Limb (tissue), 2 donors: ENCODE data around the gene NPAS2.

ENCODE experiments used
- DNase-seq, 2 donors: peaks; one replicate each; pipeline ENCODE4 v3.0.0-alpha.2; 2016; ENCODE audit errors: extremely low spot score in 2 of 2

The NPAS2 gene

GRCh38 chr2:100940240-100940639 is 120.3 kb downstream of the NPAS2 start:
- DNase-seq, result no peak

DNA sequence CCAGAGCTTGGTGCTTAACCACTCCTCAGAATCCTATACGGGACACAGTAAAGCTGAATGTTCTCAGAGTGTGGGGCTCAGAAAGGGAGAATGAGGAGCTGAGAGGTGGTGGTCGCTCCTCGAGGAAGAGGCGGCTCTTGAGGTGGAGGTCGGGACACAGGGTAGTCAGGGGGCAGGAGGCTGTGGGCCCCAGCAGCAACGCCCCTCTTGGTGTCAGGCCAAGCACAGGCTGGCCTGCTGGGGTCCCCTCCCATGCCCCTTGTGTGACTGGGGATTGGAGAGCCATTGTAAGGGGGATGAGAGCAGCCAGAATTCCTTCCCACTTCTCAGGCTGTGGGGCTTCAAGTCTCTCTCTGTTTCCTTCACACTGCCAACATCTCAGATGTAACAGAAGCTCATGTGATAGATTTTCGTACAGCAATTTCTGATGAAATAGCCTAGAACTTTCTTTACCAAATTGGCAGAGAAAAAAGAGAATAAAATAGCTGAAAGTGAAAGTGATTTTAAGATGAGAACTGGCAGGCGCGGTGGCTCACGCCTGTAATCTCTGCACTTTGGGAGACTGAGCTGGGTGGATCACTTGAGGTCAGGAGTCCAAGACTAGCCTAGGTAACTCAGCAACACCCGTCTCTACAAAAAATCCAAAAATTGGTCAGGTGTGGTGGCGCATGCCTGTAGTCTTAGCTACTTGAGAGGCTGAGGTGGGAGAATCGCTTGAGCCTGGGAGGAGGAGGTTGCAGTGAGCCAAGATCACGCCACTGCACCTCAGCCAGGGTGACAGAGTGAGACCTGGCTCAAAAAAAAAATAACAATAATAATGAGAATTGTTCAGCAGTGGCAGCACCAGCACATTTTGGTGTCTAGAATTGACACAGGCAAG is 121.1 kb downstream of the NPAS2 start:
- DNase-seq, result peak in 1 of 2 donors; percentile 19

DNA sequence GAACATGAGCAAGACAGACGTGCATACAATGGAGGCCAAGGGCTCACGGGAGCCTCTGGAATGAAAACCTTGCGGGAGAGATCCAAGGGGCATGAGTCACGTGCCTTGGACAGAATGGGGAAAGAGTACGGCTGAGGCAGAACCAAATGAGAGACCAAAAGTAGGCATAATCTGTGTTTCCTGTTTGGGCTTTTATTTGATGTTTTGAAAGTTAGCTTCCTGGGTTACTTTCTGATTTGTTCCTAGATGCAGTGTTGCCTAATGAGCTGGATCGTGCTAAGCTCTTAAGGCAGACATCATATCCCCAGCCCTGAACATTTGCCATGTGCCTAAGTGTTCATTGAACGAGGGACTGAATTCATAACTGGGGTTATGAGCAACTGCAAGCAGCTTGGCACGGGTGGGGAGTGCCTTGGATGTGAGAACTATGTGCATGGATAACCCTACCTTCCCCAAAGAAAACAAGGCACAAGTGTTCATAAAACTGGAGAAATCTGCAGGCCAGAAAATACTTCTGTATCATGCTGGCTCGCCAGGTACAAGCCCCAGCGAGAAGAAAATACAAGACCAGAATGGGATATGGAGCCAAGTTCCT is 121.8 kb downstream of the NPAS2 start:
- DNase-seq, result no peak

DNA sequence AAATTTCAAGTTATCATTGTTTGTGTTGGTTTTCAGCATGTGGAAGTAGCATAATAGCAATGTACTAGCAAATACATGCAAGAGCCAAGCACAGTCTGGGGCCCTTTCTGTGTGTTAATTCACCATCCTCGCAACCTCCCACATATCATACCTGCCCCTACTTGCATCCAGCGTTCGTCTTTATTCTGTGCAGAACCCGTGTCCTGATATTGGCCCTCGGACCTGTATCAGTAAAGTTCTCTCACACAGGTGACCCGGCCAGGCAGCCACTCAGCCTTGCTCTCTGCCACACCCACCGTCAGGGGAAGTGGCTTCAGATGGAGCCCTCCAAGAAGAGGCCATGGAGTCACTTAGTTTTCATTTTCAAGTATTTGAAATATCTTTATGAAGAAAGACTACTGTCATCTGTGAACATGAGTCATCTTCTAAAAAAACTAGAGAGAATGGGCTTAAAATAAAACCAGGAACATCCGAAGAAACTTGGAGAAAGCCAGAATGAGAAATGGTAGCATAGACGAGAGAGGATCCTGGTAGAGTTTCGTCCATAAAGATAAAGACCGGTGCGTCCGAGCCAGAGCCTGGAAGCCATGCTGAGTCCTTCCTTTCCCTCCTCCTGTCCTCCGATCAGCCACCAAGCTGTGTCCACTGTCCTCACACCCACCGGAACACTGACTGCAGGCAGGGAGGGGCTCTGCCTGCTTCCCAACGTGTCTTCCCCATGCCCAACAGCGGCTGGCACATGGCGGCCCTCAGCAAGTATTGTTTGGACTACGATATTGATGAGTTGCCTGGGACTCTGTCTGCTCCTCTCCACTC is 124.9 kb downstream of the NPAS2 start:
- no peak for DNase-seq

DNA sequence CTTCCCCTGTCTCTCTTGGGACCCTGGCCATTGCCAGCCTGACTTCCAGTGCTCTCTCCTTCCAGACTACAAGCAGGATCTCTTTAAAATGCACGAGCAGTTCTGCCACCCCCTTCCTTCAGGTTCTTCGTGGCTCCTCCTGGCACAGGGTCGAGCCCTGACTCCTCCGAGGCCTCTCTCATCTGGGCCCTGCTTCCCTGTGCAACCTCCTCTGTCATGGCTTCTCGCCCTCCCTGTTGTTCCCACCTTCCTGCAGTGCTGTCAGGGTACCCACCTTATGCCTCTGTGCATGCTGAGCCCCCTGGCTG is 125.4 kb downstream of the NPAS2 start:
- no peak for DNase-seq

- DNase-seq, result no peak
Observed at GRCh38 chr2:100945930-100946607, 126.1 kb downstream of the NPAS2 start.

DNA sequence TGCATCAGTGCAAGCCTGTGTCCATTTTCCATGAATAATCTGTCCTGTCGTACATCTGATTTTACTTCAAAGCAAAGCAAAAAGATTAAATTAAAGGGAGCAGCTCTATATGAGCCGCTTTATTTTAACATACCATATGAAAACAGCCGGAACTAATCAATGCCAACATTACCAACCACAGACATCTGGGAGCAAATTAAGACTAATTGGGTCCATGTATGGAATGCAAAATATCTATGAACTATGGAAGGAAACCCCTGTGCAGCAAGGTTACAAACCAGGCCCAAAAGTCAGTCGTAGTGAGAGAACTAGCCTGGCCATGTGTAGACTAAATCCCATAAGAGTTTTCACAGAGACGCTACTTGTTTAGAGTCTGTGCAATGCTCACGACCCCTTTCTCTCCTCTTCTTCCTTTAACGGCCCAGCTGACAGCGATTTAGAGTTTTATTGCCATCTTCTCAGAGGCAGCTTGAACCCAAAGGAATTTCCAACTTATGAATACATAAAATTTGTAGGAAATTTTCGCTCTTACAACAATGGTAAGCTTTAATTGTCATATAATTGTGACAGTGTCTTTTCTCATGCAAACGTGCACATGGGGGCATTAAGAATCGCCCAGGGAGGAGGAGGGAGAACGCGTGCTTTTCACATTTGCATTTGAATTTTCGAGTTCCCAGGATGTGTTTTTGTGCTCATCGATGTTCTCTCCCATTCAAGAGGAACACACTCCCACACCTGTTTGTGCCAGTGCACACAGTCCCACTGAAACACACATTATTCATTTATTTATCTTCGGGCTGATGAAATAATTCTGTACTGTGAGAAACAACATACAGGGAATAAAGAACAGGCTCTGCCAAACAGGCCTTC is 129.2 kb downstream of the NPAS2 start:
- no peak for DNase-seq

- DNase-seq, result no peak
Observed at GRCh38 chr2:100952512-100952911, 132.6 kb downstream of the NPAS2 start.

DNA sequence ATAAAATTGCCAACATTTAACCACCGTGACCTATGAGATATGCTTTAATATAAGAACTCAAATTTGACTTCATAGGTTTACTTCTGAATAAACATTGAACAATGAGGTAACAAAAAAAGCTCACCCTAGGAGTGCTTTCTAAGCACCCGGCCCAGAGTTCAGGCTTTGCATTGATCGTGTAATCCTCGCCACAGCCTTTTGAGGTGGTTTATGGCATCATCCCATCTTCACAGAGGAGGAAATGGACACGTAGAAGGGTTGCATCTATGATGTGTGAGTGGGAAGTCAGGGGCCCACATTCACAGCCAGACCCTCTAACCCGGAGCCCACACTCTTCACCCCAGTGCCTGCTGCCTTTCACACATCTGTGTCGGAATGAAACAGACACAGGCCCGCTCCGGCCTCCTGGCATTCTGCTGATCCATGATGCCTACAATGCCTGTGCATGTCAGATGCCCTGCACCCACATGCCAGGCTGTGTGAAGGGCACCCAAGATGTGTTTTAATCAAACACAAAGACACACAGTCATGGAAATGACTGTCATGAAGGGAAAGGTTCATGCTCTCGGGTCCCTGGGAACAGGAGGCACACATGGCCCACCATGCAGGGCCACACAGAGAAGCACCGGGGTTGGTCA is 133.6 kb downstream of the NPAS2 start:
- no peak for DNase-seq

GRCh38 chr2:100954044-100954420 is 134.1 kb downstream of the NPAS2 start:
- DNase-seq, result no peak

GRCh38 chr2:100955226-100955625 is 135.3 kb downstream of the NPAS2 start:
- DNase-seq, result no peak

DNA sequence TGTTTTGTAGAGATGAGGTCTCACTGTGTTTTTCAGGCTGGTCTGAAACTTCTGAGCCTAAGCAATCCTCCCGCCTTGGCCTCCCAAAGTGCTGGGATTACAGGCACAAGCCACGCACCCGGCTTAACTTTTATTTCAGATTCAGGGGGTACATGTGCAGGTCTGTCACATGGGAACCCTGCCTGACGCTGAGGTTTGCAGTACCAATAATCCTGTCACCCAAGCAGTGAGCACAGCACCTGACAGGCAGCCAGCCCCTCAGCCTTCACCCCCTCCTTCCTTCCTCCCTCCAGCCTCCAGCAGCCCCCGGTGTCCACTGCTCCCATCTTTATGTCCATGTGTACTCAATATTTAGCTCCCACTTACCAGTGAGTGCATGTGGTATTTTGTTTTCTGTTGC is 136.1 kb downstream of the NPAS2 start:
- no peak for DNase-seq

GRCh38 chr2:100957996-100958653 is 138.2 kb downstream of the NPAS2 start:
- DNase-seq, result peak in 1 of 2 donors; percentile 61

- no peak for DNase-seq
Observed at GRCh38 chr2:100959225-100959880, 139.4 kb downstream of the NPAS2 start.

- no peak for DNase-seq
Observed at GRCh38 chr2:100960688-100961087, 140.7 kb downstream of the NPAS2 start.

DNA sequence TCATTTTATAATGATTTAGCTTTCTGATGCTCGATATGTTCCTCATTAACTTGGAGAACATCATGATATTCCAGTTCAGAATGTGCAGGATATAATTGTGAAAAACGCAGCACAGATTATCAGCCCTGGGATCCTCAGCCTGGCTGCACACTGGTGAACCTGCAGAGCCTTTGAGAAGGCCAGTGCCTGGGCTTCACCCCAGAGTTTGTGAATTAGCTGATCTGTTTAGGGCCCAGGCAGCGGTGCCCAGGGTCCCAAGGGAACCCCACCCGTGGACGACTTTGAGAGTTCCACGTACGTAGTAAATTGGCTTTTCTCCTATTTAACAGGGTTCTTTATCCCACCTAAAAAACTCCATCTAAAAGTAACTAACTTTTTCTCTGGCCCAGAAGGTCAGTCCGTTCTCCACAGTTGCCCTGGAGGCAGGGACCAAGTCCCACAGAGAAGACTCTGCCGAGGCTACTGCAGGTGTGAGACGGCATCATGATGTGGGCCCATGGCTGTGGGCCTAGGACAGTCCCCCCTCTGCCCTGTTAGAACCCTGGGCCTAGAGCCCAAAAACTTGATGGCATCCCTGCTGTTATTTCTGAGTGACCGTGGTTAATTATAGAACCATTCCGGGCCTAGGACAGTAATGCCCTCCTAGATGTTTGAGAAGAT is 142.6 kb downstream of the NPAS2 start:
- DNase-seq, result no peak

DNA sequence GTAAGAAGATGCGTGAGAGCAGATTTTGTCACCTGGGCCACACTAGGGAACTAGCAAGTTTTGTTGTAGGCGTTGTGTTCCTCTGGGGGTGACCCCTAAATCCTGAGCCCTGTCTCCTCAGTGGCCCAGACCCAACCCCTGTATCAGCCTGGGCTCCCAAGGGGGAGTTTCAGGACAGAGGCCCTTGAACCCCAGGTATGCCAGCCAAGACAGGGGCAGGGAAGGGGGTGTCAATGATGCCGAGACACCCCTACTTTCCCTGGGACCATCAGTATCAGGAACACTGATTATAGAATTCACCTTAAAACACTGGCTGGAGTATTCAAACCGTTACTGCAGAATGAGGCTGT is 143.1 kb downstream of the NPAS2 start:
- no peak for DNase-seq

DNA sequence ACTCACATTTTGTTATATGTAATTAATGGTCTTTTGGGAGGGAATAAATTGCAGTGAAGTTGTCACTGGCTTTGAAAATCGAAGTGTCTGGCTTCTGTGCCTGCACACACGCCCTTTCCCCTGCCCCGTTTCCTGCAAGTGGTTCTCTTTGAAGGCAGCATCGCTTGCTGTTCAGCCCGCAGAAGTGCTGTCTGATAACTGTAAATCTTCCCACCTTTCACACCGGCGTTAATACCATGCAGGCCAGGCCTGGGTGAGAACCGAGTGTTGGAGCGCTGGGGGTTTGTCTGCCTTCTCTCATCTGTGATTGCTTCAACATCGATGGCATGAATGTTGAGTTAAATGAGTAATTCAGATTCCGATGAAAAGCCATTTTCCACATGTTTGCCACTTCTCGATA is 144.3 kb downstream of the NPAS2 start:
- DNase-seq, result no peak

- peak in 1 of 2 donors; percentile 61 for DNase-seq
Observed at GRCh38 chr2:100964681-100965169, 144.8 kb downstream of the NPAS2 start.
